Mucosa of descending colon (tissue), 3 donors: ENCODE data around the gene FAM83B. TPM values are rescaled to one million over a fixed set of nuclear protein-coding genes. Genes with fewer than 3 reads are reported as not detected.
A peak's percentile ranks its signal among the peaks of the same experiment; 100 is the strongest.

Experiments used
- ATAC-seq: fragments of 200-7000 bp; cut with Tn5 transposase; one replicate; pipeline ENCODE4 v1.9.1; 2020; ENCODE audit warnings: mild to moderate bottlenecking, moderate library complexity
- DNase-seq, 3 donors: peaks; one replicate each; pipeline ENCODE4 v3.0.0-alpha.2; 2020
- H3K36me3 ChIP-seq: fragments of 200-600 bp; one replicate; pipeline ENCODE4 v1.8.0; 2021; ENCODE audit warnings: low read depth, mild to moderate bottlenecking
- H3K4me1 ChIP-seq: fragments of 200-600 bp; one replicate; pipeline ENCODE4 v1.8.0; 2021; ENCODE audit warnings: low read depth, mild to moderate bottlenecking
- H3K4me3 ChIP-seq: fragments of 200-600 bp; one replicate; pipeline ENCODE4 v1.8.0; 2021; ENCODE audit warnings: mild to moderate bottlenecking
- H3K9me3 ChIP-seq: fragments of 200-600 bp; one replicate; pipeline ENCODE4 v1.8.0; 2021; ENCODE audit warnings: mild to moderate bottlenecking
- intact Hi-C, 2 donors: fragments of 100-400 bp; cut with DNase I in 1 of 2; cut with micrococcal nuclease in 1 of 2; formaldehyde crosslinking; loops; one replicate each; pipeline versions ENCODE4 v1.11.0 to v1.11.1; 2022; cut with DNase I, micrococcal nuclease
- total RNA-seq, 3 donors: library from RNA; stranded (reverse); fragmentation: NEBNext Ultra II Directional in 2 of 3; extraction: Animal tissue kit (Norgen Biotek cat#: 25700) in 2 of 3; gene quantifications; one replicate each; pipeline versions ENCODE4 v1.2.1 to v1.2.4, GENCODE V29; 2021 to 2023
- TF ChIP-seq, protein P1 (sequence below): fragments of 200-600 bp; IDR thresholded peaks from one replicate; pipeline ENCODE4 v1.8.0; 2022; ENCODE audit warnings: antibody characterized with exemption, mild to moderate bottlenecking
- donor health status: DM: no; HTN: no; CAD: no; lungs with moderate emphysema.
- donor health status: DM: no; HTN: no; CAD: no.
- donor health status: DM: no; HTN: yes; CAD: no.

The FAM83B gene
- total RNA-seq, 3 donors from 2014 or later = 17.5 to 46.5 (median 39.5) TPM

DNA sequence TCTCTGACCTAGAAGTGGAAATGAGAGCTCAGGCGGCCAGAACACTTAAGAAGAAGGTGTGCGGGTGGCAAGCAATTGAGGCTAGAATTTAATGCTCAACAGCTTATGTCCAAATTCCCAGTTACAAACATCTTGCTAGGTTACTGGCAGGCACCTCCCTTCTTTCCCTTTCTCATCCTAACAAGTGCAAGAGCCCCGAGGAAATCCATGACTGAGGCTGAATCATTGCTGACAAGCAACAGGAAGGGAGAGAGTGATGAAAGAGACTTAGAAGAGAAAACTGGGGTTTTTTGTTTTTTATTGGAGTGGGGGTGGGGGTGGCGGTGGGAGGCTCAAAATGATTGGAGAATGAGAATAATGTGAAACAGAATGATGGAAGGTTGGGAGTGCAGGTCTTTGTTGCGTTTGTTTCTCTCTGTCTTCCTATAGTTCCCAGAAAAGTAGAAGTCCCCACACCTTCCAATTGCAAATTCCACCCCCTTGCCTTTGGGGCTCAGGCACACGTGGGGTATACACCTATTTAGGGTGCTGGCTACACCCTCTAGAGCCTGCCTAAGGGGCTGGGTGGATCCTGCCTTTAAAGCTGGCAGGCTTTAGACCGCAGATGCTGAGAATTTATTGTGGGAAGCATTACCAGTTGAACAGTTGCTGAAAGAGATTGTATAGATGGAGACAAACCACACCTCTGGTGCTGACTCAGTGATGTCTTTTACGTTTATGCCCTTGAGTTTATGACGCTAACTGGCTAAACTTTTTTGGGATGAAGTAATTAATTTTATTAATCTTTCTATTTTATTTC, 1.4 kb downstream of the FAM83B start:
- DNase-seq (no peak), ATAC-seq (peak; percentile 12)
- Histone ChIP-seq H3K4me1 (no peaks in the 10 kb centered on the region), H3K36me3 (no peaks in the 10 kb centered on the region), H3K4me3 (peak overlapping the region; percentile 44), H3K9me3 (no peaks in the 10 kb centered on the region)
- intact Hi-C loops = no loop called here
- TF ChIP-seq, protein P1, sequence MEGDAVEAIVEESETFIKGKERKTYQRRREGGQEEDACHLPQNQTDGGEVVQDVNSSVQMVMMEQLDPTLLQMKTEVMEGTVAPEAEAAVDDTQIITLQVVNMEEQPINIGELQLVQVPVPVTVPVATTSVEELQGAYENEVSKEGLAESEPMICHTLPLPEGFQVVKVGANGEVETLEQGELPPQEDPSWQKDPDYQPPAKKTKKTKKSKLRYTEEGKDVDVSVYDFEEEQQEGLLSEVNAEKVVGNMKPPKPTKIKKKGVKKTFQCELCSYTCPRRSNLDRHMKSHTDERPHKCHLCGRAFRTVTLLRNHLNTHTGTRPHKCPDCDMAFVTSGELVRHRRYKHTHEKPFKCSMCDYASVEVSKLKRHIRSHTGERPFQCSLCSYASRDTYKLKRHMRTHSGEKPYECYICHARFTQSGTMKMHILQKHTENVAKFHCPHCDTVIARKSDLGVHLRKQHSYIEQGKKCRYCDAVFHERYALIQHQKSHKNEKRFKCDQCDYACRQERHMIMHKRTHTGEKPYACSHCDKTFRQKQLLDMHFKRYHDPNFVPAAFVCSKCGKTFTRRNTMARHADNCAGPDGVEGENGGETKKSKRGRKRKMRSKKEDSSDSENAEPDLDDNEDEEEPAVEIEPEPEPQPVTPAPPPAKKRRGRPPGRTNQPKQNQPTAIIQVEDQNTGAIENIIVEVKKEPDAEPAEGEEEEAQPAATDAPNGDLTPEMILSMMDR = no peak

DNA sequence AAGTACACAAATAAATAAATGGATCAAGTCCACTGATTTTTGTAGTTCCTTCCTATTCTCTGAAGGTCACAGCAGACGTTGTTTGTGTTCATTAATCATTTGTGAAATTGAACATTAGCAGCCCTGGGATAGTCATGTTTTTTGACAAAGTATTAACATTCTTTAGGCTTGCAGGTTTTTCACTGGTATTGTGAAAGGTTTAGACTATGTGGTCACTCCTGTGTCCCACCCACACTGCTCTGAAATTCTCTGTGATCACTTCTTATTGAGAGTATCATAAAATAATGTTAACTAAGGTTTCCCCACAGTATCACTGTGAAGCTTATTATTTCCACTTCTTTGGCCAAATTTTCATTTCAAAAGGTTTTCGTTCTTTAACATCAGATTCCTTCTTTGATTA, 3.5 kb downstream of the FAM83B start:
- no peaks in the 10 kb centered on the region for H3K36me3 ChIP-seq
- peaks cover 4% of the 10 kb centered on the region for H3K9me3 ChIP-seq
- TF ChIP-seq, protein P1 = no peak
- no peak overlapping the region for H3K4me3 ChIP-seq
- intact Hi-C loops = no loop called here
- DNase-seq (no peak), ATAC-seq (no peak)
- no peaks in the 10 kb centered on the region for H3K4me1 ChIP-seq

DNA sequence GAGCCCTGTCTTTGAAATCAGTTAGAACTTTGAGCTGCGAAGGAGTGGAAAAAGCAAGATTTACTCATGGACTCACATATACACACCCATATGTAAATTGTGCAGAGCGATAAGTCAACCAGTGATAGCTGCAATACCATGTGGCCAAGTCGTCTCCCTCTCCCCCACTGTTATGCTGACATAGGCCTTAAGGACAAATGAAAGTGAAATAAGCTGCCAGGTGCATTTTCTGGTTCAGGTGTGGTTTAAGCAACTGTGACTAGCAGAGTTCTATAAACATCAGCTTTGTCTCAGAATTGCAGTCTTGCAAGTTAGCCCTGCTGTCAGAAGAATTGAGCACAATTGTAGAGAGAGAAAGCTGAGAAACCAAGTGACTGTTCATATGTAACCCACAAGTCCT, 9.6 kb downstream of the FAM83B start:
- Histone ChIP-seq H3K36me3 (no peaks in the 10 kb centered on the region), H3K4me3 (no peak overlapping the region), H3K9me3 (peaks cover 4% of the 10 kb centered on the region), H3K4me1 (peaks cover 6% of the 10 kb centered on the region)
- TF ChIP-seq, protein P1 = no peak
- intact Hi-C loops = no loop called here
- ATAC-seq (peak; percentile 100), DNase-seq (peak in 2 of 3 donors; percentile 39 to 71)

DNA sequence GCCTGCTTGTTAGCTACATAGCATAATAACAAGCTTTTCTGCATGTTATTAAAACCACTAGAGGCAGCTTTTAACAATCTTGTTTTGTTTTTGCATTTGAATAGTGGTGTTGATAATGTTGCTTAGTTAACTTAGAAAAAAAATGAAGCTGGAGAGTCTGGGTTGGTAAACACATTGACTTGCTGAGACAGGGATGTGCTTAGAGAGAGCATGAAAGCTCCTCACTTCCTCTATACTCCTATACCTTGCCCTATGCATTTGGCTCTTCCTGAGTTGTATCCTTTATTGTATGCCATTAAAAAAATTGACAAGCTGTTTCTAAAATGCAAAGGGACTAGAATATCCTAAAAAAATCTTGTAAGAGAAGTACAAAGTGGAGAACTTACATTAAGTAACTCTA, 13.6 kb downstream of the FAM83B start:
- intact Hi-C loops = no loop called here
- Histone ChIP-seq H3K4me1 (peaks cover 6% of the 10 kb centered on the region), H3K36me3 (no peaks in the 10 kb centered on the region), H3K4me3 (no peak overlapping the region), H3K9me3 (no peaks in the 10 kb centered on the region)
- TF ChIP-seq, protein P1 = no peak
- DNase-seq = no peak
- ATAC-seq = no peak

DNA sequence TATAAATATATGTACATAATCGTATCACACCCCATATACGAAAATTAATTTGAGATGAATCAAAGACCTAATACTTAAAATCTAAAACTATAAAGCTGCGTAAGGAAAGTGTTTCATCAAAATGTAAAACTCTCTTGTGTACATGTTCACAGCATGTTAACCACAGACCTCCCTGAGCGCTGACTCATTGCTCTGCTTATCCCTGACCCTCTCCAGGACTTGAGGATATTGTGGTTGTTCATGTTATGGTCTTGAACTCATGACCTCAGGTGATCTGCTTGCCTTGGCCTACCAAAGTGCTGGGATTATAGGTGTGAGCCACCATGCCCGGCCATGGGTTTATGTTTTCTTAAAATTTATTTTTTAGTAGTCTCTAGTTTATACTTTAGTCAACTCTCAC, 14.2 kb downstream of the FAM83B start:
- no peak overlapping the region for H3K4me3 ChIP-seq
- H3K9me3 ChIP-seq = no peaks in the 10 kb centered on the region
- intact Hi-C loops = no loop called here
- peaks cover 6% of the 10 kb centered on the region for H3K4me1 ChIP-seq
- DNase-seq (no peak), ATAC-seq (no peak)
- no peaks in the 10 kb centered on the region for H3K36me3 ChIP-seq
- TF ChIP-seq, protein P1 = no peak
